GM19099 (cell line): ENCODE data around the gene GJD3.
A peak's percentile ranks its signal among the peaks of the same experiment; 100 is the strongest.

Experiments used
- POLR2A ChIP-seq: IDR thresholded peaks from 3 replicates; pipeline ENCODE4 v1.6.1; 2011; ENCODE audit warnings: low read depth; ENCODE audit not compliant: insufficient read length; ENCODE audit errors: extremely low read depth

GJD3 gene

DNA sequence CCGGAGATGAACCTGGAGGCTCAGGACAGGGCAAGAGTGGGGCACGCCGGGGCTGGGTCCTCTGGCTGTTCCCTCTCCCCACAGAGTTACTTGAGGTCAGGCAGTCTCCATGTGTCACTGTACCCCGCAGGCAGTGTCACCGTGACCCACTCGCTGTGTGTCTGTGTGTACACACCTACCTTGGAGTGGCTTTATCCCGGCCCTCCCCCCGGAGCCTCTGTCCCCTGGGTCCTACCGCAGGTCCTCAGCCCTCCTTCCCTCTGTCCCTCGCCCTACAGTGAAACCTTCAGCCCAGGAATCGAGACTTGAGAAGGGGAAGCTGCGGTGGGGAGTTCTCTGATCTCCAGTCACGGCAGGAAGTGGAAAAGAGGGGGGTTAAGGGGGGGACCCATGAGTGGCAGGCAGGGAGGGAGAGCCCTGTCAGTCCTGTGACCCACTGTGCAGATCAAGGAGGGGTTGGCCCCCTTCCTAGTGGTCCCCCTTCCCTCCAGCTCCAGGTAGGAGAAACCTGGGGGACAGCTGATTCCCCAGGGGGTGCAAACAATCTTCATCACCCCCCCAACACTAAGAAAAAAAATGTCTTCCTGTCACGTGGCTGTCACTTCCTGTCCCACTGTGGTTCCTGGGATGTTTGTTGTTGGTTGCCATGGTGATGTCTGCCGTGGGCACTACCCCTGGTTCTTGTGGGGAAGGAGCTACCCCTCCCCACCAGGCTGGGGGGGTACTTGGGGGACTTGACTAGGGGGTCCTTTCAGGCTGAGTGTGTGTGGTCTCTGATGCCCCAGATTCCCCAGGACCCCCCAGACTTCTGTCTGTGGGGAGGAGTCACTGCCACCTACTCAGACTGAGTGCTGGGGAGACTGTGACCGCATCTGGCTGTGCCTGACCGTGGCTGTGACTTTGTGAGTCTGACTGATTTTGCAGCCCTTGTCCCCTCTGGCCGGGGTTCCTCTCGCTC, 41.9 kb downstream of the GJD3 start:
- TF ChIP-seq POLR2A = peak; percentile 74

DNA sequence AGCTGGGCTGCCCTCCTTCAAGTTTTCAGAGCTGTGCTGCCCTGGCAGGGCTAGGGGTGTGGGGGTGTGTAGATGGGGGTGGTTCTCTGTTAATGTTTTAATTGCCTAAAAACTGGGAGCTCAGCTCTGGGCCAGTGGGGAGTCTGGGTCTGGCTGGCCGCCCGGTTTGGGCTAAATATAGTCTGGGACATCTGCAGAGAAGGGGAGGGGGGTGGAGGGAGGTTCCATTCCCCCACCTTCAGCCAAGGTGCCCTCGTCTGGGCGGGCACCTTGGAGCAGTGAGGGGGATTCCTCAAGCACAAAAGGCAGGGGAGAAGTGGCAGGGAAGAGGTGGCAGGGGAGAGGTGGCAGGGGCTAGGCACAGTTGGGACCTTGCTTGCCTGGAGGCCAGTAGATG, 42.6 kb downstream of the GJD3 start:
- TF ChIP-seq POLR2A = no peak

DNA sequence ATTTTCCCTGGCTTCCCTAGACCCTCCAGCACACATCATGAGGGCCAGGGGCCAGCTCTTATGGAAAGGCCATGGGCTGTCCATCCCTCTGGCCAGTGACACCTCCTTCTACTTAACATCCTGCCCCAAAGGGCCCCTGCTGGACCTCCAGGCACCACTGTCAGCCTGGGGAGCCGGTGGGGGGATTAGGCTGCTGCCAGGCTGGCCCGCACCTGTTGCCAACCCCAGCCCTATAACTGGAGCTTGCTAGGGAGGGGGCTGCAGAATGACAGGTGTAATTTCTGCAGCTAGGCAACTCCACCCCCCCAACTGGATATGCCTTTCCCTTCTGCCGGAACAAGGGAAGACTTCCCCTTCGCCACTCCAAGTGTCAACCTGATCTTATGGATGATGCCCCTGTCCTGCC, 43.0 kb downstream of the GJD3 start:
- TF ChIP-seq POLR2A = peak; percentile 22

DNA sequence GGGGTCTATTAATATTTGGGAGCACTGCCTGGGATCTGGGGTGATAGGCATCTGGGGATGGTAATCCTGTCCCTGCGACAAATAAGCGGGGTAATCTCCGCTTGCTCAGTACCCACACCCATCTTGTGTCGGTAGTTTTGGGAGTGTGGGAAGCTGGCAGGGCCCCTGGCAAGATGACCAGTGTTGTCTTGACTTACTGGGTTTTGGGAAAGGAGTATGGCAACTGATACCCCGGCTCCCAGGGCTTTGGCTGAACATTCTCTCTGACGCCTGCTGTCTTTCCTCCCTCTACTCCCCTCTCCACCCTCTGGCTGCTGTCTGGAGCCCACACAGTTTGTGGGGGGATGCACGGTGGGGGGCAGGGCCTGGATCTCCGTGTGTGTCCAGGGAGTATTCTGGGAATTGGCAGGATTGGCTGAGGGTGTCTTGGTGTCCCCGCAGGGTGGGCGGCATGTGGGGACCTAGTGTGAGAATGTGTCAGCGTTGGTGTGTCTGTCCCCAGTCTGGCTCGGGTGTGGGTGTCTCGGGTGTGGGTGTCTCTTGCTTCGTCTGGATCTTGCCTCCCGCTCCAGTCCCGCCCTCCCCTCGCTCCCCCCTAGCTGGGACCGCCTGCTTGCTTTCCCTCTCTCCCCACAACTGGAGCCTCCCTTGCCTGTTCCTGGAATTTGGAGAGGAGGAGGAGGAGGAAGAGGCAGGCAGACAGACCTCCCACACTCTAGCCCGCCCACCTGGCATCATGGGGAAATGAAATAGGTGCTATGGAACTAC, 43.6 kb downstream of the GJD3 start:
- TF ChIP-seq POLR2A = no peak

- TF ChIP-seq POLR2A = no peak
Measured at GRCh38 chr17:40319651-40320540, 44.6 kb downstream of the GJD3 start.

DNA sequence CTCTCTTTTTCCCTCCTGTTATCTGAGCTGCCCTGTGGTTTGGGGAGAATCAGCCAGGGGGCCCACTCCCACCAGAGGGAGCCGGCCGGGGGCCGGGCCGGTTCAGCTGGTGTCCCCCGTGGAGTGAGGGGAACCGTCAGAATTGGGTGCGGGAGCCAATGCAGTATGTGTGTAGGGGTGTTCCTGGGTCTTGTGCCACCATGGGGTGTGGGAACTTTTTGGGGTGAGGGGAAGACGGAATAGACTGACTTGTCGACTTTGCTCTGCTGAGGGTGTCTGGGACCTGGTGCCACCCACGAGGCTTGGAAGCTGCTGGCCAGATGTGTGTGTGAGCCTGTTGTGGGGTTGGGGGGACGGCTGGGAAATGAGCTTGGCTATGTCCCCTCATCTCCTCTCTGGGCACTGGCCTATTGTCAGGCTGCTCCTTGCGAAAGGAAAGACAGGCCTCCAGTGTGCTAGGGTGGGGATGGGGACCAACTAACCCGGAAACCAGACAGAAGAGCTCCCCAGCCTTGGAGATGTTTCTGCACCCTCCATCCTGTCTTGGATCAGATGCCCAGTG, 45.6 kb downstream of the GJD3 start:
- TF ChIP-seq POLR2A = peak; percentile 7

DNA sequence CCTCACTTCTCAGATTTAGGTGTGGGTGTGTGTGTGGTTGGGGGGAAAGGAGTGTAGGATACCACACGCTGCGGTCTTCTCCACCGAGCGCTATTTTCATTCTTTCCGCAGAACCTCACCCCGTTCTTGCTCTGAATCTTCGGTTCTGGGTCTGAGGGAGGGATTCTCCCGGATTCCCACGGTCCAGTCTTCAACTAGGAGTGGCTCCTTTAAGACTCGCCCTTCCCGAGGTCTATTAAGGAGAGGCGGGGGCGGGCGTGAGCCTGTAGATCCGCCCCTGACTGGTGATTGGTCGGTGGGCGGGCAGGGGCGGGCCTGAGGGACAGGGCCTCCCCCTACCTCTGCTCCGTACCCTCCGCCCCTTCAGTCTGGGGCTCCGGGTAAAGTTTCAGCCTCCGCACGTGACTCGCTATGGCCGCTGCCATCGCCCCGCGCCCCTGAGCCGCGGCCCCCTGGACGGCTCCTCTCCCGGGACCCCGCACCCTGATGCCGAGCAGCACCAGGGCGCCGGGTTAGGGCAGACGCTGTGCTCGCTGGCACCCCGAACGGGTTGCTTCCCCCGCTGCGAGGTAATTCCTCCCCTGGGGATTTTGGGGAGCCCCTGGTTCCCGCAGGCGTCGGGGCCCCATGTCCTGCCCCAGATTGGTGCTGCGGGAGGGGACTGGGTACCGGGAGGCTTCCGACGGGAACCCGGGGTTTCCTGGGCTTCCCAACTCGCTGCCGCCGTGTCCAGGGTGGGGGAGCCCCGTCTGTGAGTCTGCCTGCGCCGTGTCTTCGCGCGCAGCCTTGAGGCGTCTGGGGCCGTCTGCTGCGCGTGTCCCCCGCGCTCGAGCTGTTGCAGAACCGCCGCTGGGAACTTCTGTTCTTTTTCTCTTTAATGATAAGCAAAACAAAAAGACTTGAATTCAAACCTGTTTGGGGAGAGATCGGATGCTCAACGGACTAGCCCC, 46.4 kb downstream of the GJD3 start:
- TF ChIP-seq POLR2A = peak; percentile 80

DNA sequence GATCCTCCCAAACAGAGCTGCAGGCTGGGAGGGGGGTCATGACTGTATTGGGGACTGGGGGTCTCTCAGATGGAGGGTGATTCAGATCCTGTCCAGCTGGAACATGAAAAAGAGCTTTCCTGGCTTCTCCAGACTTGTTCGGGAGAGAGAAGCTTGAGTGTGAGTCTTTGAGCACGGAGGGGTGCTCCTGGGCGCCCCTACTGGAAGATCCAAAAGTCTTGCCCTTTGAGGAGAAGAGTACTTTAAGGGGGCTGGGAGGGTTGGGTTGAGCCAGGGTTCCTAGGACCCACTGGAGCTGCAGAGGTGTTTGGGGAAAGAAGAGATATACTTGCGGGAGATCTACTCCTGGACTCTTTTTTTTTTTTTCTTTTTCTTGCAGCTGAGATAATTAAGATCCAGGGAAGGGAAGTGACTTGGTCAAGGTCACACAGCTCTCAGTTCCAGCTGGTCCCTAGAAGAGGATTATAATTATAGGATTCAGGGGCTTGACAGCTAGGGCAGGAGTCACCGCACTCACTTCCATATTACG, 47.1 kb downstream of the GJD3 start:
- TF ChIP-seq POLR2A = no peak

GRCh38 chr17:40316571-40317344, 47.8 kb downstream of the GJD3 start:
- TF ChIP-seq POLR2A = no peak

DNA sequence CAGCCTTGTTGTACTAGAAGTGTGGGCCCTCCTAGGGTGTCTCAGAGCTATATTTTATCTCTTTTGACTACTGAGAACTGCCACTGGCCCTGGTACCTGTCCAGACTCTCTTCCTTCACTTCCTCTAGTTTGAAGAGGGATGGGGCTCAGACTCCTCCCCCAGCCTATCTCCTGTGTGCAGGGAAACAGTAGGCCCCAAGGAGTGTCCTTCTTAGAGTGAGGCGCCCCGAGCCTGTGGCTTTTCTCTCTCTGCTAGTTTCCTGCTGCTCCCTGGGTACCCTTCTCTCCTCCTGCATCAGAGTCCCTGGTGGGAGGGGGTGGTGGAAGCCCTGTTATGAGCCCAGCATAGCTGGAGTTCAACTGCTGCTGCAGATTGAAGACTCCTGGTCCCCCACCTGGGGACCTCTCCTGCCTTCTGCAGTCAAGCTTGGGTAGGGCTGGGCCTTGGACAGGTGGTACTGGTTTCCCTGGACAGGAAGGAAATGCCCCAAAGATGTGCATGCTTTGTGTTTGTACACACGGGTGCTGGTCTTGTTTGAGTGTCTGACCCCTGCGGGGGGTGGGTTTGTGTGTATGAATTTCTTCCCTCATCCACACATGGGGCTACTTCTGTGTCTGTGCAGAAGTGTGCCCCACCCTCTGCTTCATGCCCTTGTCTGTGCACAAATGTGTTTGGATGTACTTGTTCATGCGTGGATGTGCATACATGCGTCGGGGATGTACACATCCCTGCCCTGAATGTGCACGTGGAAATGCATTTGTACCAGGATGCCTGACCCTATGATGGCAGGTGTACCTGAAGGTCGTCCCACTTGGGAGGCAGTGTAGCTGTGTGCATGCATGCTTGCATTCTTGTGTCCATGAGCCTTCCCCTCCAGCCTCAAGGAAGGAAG, 48.6 kb downstream of the GJD3 start:
- TF ChIP-seq POLR2A = no peak

GRCh38 chr17:40315206-40315605, 49.3 kb downstream of the GJD3 start:
- no peak for TF ChIP-seq POLR2A

DNA sequence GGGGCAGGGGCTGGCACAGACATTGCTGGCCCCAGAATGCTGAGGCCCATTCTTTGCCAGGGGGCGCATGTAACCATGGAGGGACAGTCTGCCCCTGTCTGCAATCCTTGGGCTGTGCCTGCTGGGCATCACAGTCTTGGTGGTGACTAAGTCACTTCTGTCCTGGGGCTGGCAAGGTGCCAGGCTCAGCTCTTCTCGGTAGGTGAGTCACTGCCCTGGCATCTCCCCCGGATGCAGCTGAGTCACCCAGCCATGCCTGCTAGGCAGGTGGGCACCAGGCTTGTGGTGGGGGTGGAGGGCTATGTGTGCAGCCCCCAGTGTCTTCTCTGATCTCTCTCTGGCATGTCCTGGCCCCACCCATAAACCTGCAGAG, 50.0 kb downstream of the GJD3 start:
- no peak for TF ChIP-seq POLR2A
